GM12878 (cell line): Measurements from ENCODE around the gene MSI2. TPM values are rescaled to one million over a fixed set of nuclear protein-coding genes. Genes with fewer than 3 reads are reported as not detected.

Experiments
- ATAC-seq: fragments of 200-7000 bp; cut with Tn5 transposase; 3 replicates; pipeline ENCODE4 v1.9.1; 2020; ENCODE audit warnings: mild to moderate bottlenecking, moderate library complexity
- BruUV-seq: library from RNA; stranded (reverse); fragments of 400-500 nt; replicated peaks from 2 replicates; lab custom pipeline; 2021; lab: Mats Ljungman, UMichigan
- CTCF ChIA-PET: fragments of 300-600 bp; sonication (Branson Sonifier 250); formaldehyde crosslinking; extraction: SDS; loops from one replicate; lab custom pipeline; 2021; ENCODE audit warnings: inconsistent platforms; lab: Yijun Ruan, JAX
- POLR2A ChIA-PET: fragments of 350-600 bp; formaldehyde crosslinking; extraction: SDS; loops from one replicate; lab custom pipeline; 2021; ENCODE audit warnings: inconsistent platforms; lab: Charles Lee
- RAD21 ChIA-PET: fragments of 300-600 bp; sonication (Branson Sonifier 250); formaldehyde crosslinking; loops from one replicate; lab custom pipeline; 2023; ENCODE audit warnings: antibody characterized with exemption; ENCODE audit not compliant: unreplicated experiment; lab: Charles Lee
- SMC1A ChIA-PET: fragments of 300-600 bp; sonication (Branson Sonifier 250); formaldehyde crosslinking; loops from one replicate; lab custom pipeline; 2023; ENCODE audit not compliant: unreplicated experiment, uncharacterized antibody; lab: Charles Lee
- DNase-seq: peaks from one replicate; pipeline ENCODE4 v3.0.0-alpha.2; 2011; ENCODE audit warnings: low read depth, low spot score
- FAIRE-seq: peaks from 3 replicates; lab custom pipeline; 2011; peaks lifted over from hg19 to GRCh38; lab: Jason Lieb, UNC
- H2AFZ ChIP-seq: 2 replicates; pipeline ENCODE4 v1.6.0; 2011; ENCODE audit warnings: low read depth, low read length, control low read depth; ENCODE audit not compliant: control insufficient read depth
- H3K27ac ChIP-seq: 2 replicates; pipeline ENCODE4 v1.5.1; 2011; ENCODE audit warnings: control low read depth; ENCODE audit not compliant: control insufficient read depth, insufficient read depth
- H3K27me3 ChIP-seq, 2 experiments: replicated peaks in 1 of 2; 2 replicates each; pipeline versions ENCODE4 v1.6.0 to v1.6.1; 2011; ENCODE audit warnings: low read length in 1 of 2; ENCODE audit not compliant: control insufficient read depth in 2 of 2, insufficient read depth in 2 of 2
- H3K36me3 ChIP-seq, 2 experiments: 2 replicates each; pipeline ENCODE4 v1.5.1; 2011; ENCODE audit warnings: low read length in 1 of 2; ENCODE audit not compliant: control insufficient read depth in 2 of 2, insufficient read depth in 2 of 2
- H3K4me1 ChIP-seq: 2 replicates; pipeline ENCODE4 v1.6.1; 2011; ENCODE audit warnings: mild to moderate bottlenecking, low read length, moderate library complexity, mixed read lengths; ENCODE audit not compliant: control insufficient read depth, insufficient read depth
- H3K4me2 ChIP-seq: 2 replicates; pipeline ENCODE4 v1.6.0; 2011; ENCODE audit warnings: control low read depth; ENCODE audit not compliant: control insufficient read depth, insufficient read depth
- H3K4me3 ChIP-seq: fragments of 200-600 bp; sonication (generic); 2 replicates; pipeline ENCODE4 v1.5.1; 2016
- H3K79me2 ChIP-seq: 2 replicates; pipeline ENCODE4 v1.6.0; 2011; ENCODE audit warnings: low read length; ENCODE audit not compliant: control insufficient read depth, insufficient read depth
- H3K9ac ChIP-seq: 2 replicates; pipeline ENCODE4 v1.8.0; 2011; ENCODE audit warnings: low read length, control low read depth, mixed read lengths; ENCODE audit not compliant: control insufficient read depth, insufficient read depth
- H3K9me3 ChIP-seq: replicated peaks from 3 replicates; pipeline ENCODE4 v1.5.1; 2011; ENCODE audit warnings: mild to moderate bottlenecking, low read length; ENCODE audit not compliant: control insufficient read depth, insufficient read depth
- H4K20me1 ChIP-seq: 2 replicates; pipeline ENCODE4 v1.6.0; 2011; ENCODE audit not compliant: control insufficient read depth, insufficient read depth
- CBFB ChIP-seq: IDR thresholded peaks from 2 replicates; pipeline ENCODE4 v1.6.1; 2016; ENCODE audit warnings: antibody characterized with exemption, low read depth
- HDAC6 ChIP-seq: fragments of 200-600 bp; sonication (generic); IDR thresholded peaks from one replicate; pipeline ENCODE4 v1.8.0; 2017; ENCODE audit warnings: antibody characterized with exemption; ENCODE audit not compliant: unreplicated experiment
- HSF1 ChIP-seq: fragments of 150-350 bp; IDR thresholded peaks from 2 replicates; pipeline ENCODE4 v1.6.1; 2014; ENCODE audit warnings: mild to moderate bottlenecking, low read depth, low read length
- NR2C1 ChIP-seq: fragments of 450-650 bp; IDR thresholded peaks from 2 replicates; pipeline ENCODE4 v1.6.1; 2017; ENCODE audit warnings: antibody characterized with exemption, mild to moderate bottlenecking, moderate library complexity
- RAD21 ChIP-seq: IDR thresholded peaks from 2 replicates; pipeline ENCODE4 v1.6.1; 2011; ENCODE audit warnings: mild to moderate bottlenecking, low read depth, low read length, moderate library complexity; ENCODE audit not compliant: insufficient read depth
- RFX5 ChIP-seq: IDR thresholded peaks from 2 replicates; pipeline ENCODE4 v1.6.1; 2011; ENCODE audit warnings: low read depth, low read length, improper control_type of control experiment
- RUNX3 ChIP-seq: IDR thresholded peaks from 2 replicates; pipeline ENCODE4 v1.6.1; 2012; ENCODE audit warnings: low read length, inconsistent platforms
- TCF3 ChIP-seq: IDR thresholded peaks from 2 replicates; pipeline ENCODE4 v1.6.1; 2012; ENCODE audit warnings: low read depth, mild to moderate bottlenecking, low read length, borderline replicate concordance; ENCODE audit not compliant: insufficient read depth
- ZBTB33 ChIP-seq: fragments of 450-650 bp; IDR thresholded peaks from 2 replicates; pipeline ENCODE4 v1.6.1; 2017; ENCODE audit warnings: mild to moderate bottlenecking
- ZBTB40 ChIP-seq: fragments of 450-650 bp; IDR thresholded peaks from 2 replicates; pipeline ENCODE4 v1.6.1; 2016; ENCODE audit warnings: mild to moderate bottlenecking, moderate library complexity, borderline replicate concordance
- ZNF274 ChIP-seq: IDR thresholded peaks from one replicate; pipeline ENCODE4 v1.8.0; 2011; ENCODE audit not compliant: insufficient read length, insufficient read depth
- WGBS: methylation state at CpG from one replicate; pipeline ENCODE4 v1.1.6; 2016; ENCODE audit warnings: low lambda C conversion rate; ENCODE audit not compliant: insufficient replicate concordance, insufficient coverage; ENCODE audit errors: missing lambda C conversion rate; 5-methylcytosine and 5-hydroxymethylcytosine counted together
- in situ Hi-C: fragments of 300-500 bp; cut with MboI; formaldehyde crosslinking; loops from 9 replicates; pipeline ENCODE4 v1.14.3; 2018; ENCODE audit warnings: mixed read lengths
- intact Hi-C: fragments of 100-400 bp; cut with micrococcal nuclease; formaldehyde crosslinking; loops from one replicate; pipeline ENCODE4 v1.14.2; 2022; ENCODE audit not compliant: unreplicated experiment
- polyA plus RNA-seq, 11 experiments: library from polyadenylated mRNA; depleted of rRNA in 4 of 11; unstranded in 6 of 11; stranded (reverse) in 5 of 11; fragments of >200 nt; fragmentation: Nextera tagmentation in 4 of 11; fragmentation: Illumina TruSeq in 1 of 11; extraction: Ambion mirVana in 4 of 11; extraction: Trizol in 1 of 11; gene quantifications; 1 replicate in 1 of 11; 2 replicates in 10 of 11; pipeline versions ENCODE4 v1.2.1 to v1.2.3, GENCODE V29; 2011 to 2016; ENCODE audit warnings: inconsistent platforms in 2 of 11, missing spikeins in 2 of 11, low read depth in 1 of 11
- total RNA-seq, 4 experiments: library from RNA; depleted of rRNA in 3 of 4; stranded (reverse); fragments of >200 nt in 3 of 4; fragmentation: Illumina TruSeq in 1 of 4; extraction: Trizol in 1 of 4; gene quantifications; 2 replicates each; pipeline versions ENCODE4 v1.2.1 to v1.2.3, GENCODE V29; 2013 to 2021

Gene MSI2
- total and polyA plus RNA-seq, 10 of the 15 experiments (the other 5 are each of a cell fraction or from before 2014, with no cell fraction given), result 6.1 to 76.1 (median 42.0) TPM

- ChIA-PET RAD21 (no interaction called here), SMC1A (no interaction called here), CTCF (interaction anchor here (1.0 to 1.3 kb wide), 2 partner anchors 26 to 403 kb away, joined by 3 to 4 read pairs; no protein-coding TSS in a partner anchor), POLR2A (no interaction called here)
- 77% methylated on average over 6 of the region's 6 CpGs for WGBS
- peaks cover 0 to 2% of the 10 kb centered on the region in 2 experiments; a peak in 2 of 4 replicates for H3K36me3 ChIP-seq
- no peaks in the 10 kb centered on the region for H4K20me1 ChIP-seq
- DNase-seq, result no peak
- BruUV-seq, result no TSS peak
- H3K79me2 ChIP-seq, result no peaks in the 10 kb centered on the region
- FAIRE-seq, result no peak
- no peaks in the 10 kb centered on the region for H3K27me3 ChIP-seq
- intact Hi-C loops, result no loop called here
- H3K4me2 ChIP-seq, result no peak overlapping the region
- no peak overlapping the region for H3K9ac ChIP-seq
- no peak for TF ChIP-seq TCF3
- no peak for TF ChIP-seq HSF1
- no peak for TF ChIP-seq RAD21
- no peak for TF ChIP-seq ZBTB40
- no peak for TF ChIP-seq ZNF274
- no peak for TF ChIP-seq RUNX3
- TF ChIP-seq RFX5, result no peak
- TF ChIP-seq NR2C1, result no peak
- no peak for TF ChIP-seq ZBTB33
- TF ChIP-seq HDAC6, result no peak
- no peak for TF ChIP-seq CBFB
- in situ Hi-C loops, result no loop called here
- ATAC-seq, result no peak
- no peak overlapping the region for H3K4me3 ChIP-seq
- no peaks in the 10 kb centered on the region for H3K4me1 ChIP-seq
- H3K27ac ChIP-seq, result no peak overlapping the region
- no peak overlapping the region for H2AFZ ChIP-seq
- H3K9me3 ChIP-seq, result no peaks in the 10 kb centered on the region
Observed at GRCh38 chr17:57645950-57646665, 389.8 kb downstream of the MSI2 start.
